ENCODE data around the gene SND1.

GRCh38 chr7:127665922-127666321, 13.9 kb downstream of the SND1 start:
- no peak for TF ChIP-seq POLR2AphosphoS5 (IDR thresholded peaks at IDR 0.05)
- TF ChIP-seq CTCF (IDR thresholded peaks at IDR 0.05): no peak

Measured in breast epithelium (tissue), 3 donors.